AG04449 (cell line): Measurements from ENCODE around the gene FZR1.
"Not testable (repeated sequence)": the region's sequence is repeated elsewhere in the genome, so short reads cannot be mapped to it uniquely, and the experiment has no call there.

Experiments used
- CTCF ChIA-PET: fragments of 350-600 bp; formaldehyde crosslinking; extraction: SDS; loops from one replicate; lab custom pipeline; 2021; ENCODE audit warnings: antibody characterized with exemption; lab: Yijun Ruan, JAX
- POLR2A ChIA-PET: fragments of 400-600, 350-600 bp; formaldehyde crosslinking; extraction: SDS; loops from one replicate; lab custom pipeline; 2020; ENCODE audit warnings: antibody characterized with exemption, inconsistent platforms; lab: Yijun Ruan, JAX
- DNase-seq: peaks from one replicate; pipeline ENCODE4 v3.0.0-alpha.2; 2010; ENCODE audit warnings: low read depth, low spot score
- H3K4me3 ChIP-seq: 2 replicates; pipeline ENCODE4 v1.5.1; 2011; ENCODE audit warnings: low read depth, mild to moderate bottlenecking, control low read depth, low read length
- CTCF ChIP-seq: IDR thresholded peaks from one replicate; pipeline ENCODE4 v1.5.1; 2011; ENCODE audit warnings: mild to moderate bottlenecking, moderate library complexity, low read length, control low read depth, inconsistent platforms; ENCODE audit not compliant: insufficient read depth; ENCODE audit errors: missing control alignments

Gene FZR1

GRCh38 chr19:3504735-3505134, 1.4 kb upstream of the FZR1 start:
- CTCF ChIA-PET = interaction anchor here (2.2 to 3.4 kb wide), 2 partner anchors 19 to 32 kb away, joined by 4 to 9 read pairs; no protein-coding TSS in a partner anchor
- POLR2A ChIA-PET = no interaction called here
- DNase-seq = no peak
- no peak overlapping the region for H3K4me3 ChIP-seq
- no peak for TF ChIP-seq CTCF

- ChIA-PET POLR2A (no interaction called here), CTCF (interaction anchor here (0.8 to 0.9 kb wide), 2 partner anchors 77 to 112 kb away, joined by 3 read pairs; no protein-coding TSS in a partner anchor)
- TF ChIP-seq CTCF = no peak
- DNase-seq = no peak
- H3K4me3 ChIP-seq = peak overlapping the region; percentile 82
Observed at GRCh38 chr19:3506384-3507340, 551 bp downstream of the FZR1 start.

DNA sequence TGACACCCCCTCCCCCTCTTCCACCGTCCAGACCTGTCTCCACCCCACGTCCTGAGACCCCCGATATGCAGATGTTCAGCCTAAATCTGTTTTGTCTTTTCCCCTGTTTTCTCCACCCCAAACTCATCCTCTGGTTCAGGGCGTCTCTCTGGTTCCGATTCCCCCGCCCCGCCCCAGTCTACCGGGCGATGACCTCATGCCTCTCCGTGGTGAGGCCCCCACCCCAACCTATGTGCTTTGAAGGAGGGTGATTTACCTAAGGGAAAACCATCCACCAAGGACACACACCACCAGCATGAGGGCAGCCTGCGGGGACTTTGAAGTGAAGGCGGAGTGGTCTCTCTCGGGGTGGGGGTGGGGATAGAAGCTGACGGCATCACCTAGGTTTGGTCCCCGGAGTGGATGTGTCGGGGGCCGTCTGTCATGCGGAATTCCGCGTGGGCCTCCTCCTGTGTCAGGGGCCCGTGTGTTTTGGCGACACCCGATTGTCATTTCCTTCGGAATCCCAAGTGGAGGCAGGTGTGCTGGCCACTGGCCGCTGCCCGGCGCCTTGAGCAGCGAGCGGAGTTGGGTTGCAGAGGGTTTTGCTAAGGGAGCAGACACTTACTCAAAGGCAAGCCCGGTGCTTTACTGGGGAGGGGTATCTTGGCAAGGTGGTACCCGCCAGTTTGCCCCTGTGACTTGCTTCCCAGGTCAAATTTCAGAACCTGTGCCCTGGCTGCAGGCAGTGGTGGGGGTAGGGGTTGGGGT, 1.4 kb downstream of the FZR1 start:
- POLR2A ChIA-PET = no interaction called here
- peak overlapping the region; percentile 82 for H3K4me3 ChIP-seq
- no peak for TF ChIP-seq CTCF
- no peak for DNase-seq
- CTCF ChIA-PET = no interaction called here

- DNase-seq, CTCF ChIA-PET, POLR2A ChIA-PET: not testable (repeated sequence)
- H3K4me3 ChIP-seq = peak overlapping the region; percentile 82
Observed at GRCh38 chr19:3508121-3508661, 2.1 kb downstream of the FZR1 start.

DNA sequence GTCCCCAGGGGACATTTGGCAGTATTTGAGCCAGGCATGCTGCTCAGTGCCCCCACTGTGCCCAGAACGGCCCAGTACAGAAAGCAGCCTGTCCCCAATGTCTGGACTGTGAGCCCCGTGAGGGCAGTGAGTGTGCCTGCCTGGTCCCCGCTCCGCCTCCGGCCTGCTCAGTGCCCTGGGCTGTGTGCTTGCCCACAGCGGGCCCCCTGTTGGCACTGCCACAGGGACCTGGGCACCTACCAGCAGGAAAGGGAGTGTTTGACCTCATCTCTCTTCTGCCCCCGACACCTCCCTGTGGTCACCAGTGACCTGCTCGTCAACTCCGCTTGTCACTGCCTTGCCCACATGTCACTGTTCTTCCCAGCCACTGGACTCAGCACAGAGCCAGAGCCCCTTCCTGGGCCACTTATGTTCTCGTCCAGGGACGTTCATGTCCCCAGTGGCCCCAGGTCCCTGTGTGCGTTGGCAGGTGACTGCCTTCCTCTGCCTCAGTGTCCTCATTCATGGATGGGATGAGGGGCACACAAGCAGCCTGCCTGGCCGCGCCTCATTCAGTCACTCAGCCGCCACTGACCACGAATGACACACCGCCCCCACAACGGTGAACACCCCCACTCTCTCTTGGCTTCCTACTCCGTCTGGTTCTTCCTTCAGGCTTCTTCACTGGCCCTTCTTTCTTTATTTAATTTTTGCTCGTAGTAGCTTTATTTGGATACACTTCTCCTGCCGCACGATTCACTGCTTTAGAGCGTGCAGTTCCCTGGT, 2.8 kb downstream of the FZR1 start:
- TF ChIP-seq CTCF = no peak
- no peak for DNase-seq
- ChIA-PET CTCF (interaction anchor here (1.2 kb wide), 1 partner anchor 37 kb away, joined by 3 read pairs; no protein-coding TSS in a partner anchor), POLR2A (no interaction called here)
- H3K4me3 ChIP-seq = no peak overlapping the region

DNA sequence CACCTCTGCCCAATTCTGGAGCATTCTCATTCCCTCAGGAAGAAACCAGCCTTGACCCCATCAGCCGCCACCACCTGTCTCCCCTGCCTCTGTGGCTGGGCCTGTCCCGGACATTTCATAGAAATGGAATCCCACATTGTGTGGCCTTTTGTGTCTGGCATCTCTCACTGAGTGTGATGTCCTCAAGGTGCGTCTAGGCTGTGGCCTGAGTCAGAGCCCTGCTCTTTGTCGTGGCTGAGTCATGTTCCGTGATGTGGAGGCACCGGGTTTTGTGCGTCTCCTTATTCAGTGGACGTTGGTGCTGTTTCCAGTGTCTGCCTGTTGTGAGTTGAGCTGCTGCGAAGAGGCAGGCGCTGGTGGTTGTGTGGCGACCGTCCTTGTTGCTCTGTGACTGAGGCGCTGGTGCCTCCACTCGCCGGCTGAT, 3.5 kb downstream of the FZR1 start:
- TF ChIP-seq CTCF = no peak
- ChIA-PET CTCF (interaction anchor here (1.2 kb wide), 1 partner anchor 37 kb away, joined by 3 read pairs; no protein-coding TSS in a partner anchor), POLR2A (no interaction called here)
- no peak overlapping the region for H3K4me3 ChIP-seq
- no peak for DNase-seq
